Measurements from ENCODE around the gene EHD3. TPM values are rescaled to one million over a fixed set of nuclear protein-coding genes. Genes with fewer than 3 reads are reported as not detected.

EHD3 gene
- total and polyA plus RNA-seq, 2 of the 4 experiments (the other 2 are of a cell fraction), result 29.1 to 39.8 TPM

- no peak overlapping the region for H2BK120ac ChIP-seq (ENCODE audit: low read depth, low read length)
- H3K27ac ChIP-seq (ENCODE audit: insufficient read depth, low read length), result no peak overlapping the region
- no peaks in the 10 kb centered on the region for H3K27me3 ChIP-seq (ENCODE audit: control insufficient read depth, insufficient read depth, low read length)
- H3K18ac ChIP-seq (ENCODE audit: low read depth, low read length), result no peak overlapping the region
- no peak overlapping the region for H4K91ac ChIP-seq (ENCODE audit: insufficient read depth, low read depth, low read length)
- CTCF ChIA-PET, result no interaction called here
- no CpG with 5 or more reads among the region's 6 CpGs for WGBS, 2 experiments (ENCODE audit: extremely low coverage in 2 of 2, insufficient read length in 1 of 2)
- H2BK5ac ChIP-seq (ENCODE audit: low read depth, low read length, poor library complexity, severe bottlenecking), result no peak overlapping the region
- in situ Hi-C loops (cut with MboI; ENCODE audit: low sequenced_read_pairs) (no loop called here), dilution Hi-C loops (cut with HindIII; ENCODE audit: low sequenced_read_pairs, unreplicated experiment) (no loop called here), intact Hi-C loops (cut with micrococcal nuclease) (no loop called here)
- H3K9ac ChIP-seq (ENCODE audit: low read depth, low read length), result no peak overlapping the region
- BruUV-seq (replicated peaks), result no TSS peak
- H3K4me1 ChIP-seq (ENCODE audit: control insufficient read depth, insufficient read depth, low read length), result peaks cover 8% of the 10 kb centered on the region; the same call in 1 of the 2 replicates
- POLR2A ChIA-PET (ENCODE audit: unreplicated experiment), result no interaction called here
- peaks cover 3% of the 10 kb centered on the region; the same call in 1 of the 2 replicates for H4K20me1 ChIP-seq (ENCODE audit: insufficient read depth, low read length)
- peaks cover 39% of the 10 kb centered on the region for H3K36me3 ChIP-seq (ENCODE audit: control insufficient read depth, insufficient read depth, low read length)
- H3K9me1 ChIP-seq (ENCODE audit: insufficient read depth, low read length), result peaks cover 12% of the 10 kb centered on the region
- no peak overlapping the region for H4K5ac ChIP-seq (ENCODE audit: low read depth, low read length)
- H2AFZ ChIP-seq (replicated peaks; ENCODE audit: low read length, poor library complexity), result no peak overlapping the region
- no peaks in the 10 kb centered on the region for H3K9me3 ChIP-seq (ENCODE audit: control insufficient read depth, insufficient read depth, low read length)
- no peak overlapping the region for H3K14ac ChIP-seq (replicated peaks; ENCODE audit: low read depth, low read length)
- no peak overlapping the region for H2AK5ac ChIP-seq (ENCODE audit: low read depth, low read length)
- no peaks in the 10 kb centered on the region; a peak in 1 of 4 replicates for H3K79me1 ChIP-seq (ENCODE audit: low read depth in 1 of 2, low read length in 2 of 2)
- TF ChIP-seq USF2 (IDR thresholded peaks at IDR 0.05; ENCODE audit: low read depth, low read length), result no peak
- TF ChIP-seq ELK1 (IDR thresholded peaks at IDR 0.05; ENCODE audit: borderline replicate concordance, low read depth, low read length), result no peak
- TF ChIP-seq SMC3 (IDR thresholded peaks at IDR 0.05; ENCODE audit: low read depth, low read length), result no peak
- no peak for TF ChIP-seq CHD1 (IDR thresholded peaks at IDR 0.05; ENCODE audit: low read depth, low read length)
- TF ChIP-seq CTCF (conservative IDR thresholded peaks at IDR 0.05; ENCODE audit: low read depth, low read length), result no peak
- no peak for TF ChIP-seq RFX5 (IDR thresholded peaks at IDR 0.05; ENCODE audit: low read depth, low read length)
- TF ChIP-seq MAZ (IDR thresholded peaks at IDR 0.05; ENCODE audit: borderline replicate concordance, low read depth, low read length), result no peak
- no peak for TF ChIP-seq FOS (IDR thresholded peaks at IDR 0.05; ENCODE audit: low read depth, low read length)
- TF ChIP-seq RAD21 (IDR thresholded peaks at IDR 0.05; ENCODE audit: low read length), result no peak
- no peak for TF ChIP-seq MAFK (IDR thresholded peaks at IDR 0.05; ENCODE audit: low read depth, low read length)
- TF ChIP-seq MXI1 (IDR thresholded peaks at IDR 0.05; ENCODE audit: borderline replicate concordance, low read depth, low read length), result no peak
- no peak for TF ChIP-seq RCOR1 (IDR thresholded peaks at IDR 0.05; ENCODE audit: insufficient replicate concordance, low read length)
- no peak for TF ChIP-seq POLR2A (IDR thresholded peaks at IDR 0.05; ENCODE audit: low read depth, low read length)
- no peak for TF ChIP-seq BHLHE40 (IDR thresholded peaks at IDR 0.05; ENCODE audit: low read depth, low read length)
- no peak for TF ChIP-seq CEBPB (IDR thresholded peaks at IDR 0.05; ENCODE audit: low read depth, low read length)
- no peak for TF ChIP-seq NFE2L2 (IDR thresholded peaks at IDR 0.05; ENCODE audit: low read depth, low read length)
- DNase-seq (no peak), ATAC-seq (ENCODE audit: low read depth) (no peak)
- H3K56ac ChIP-seq (ENCODE audit: extremely low read depth, insufficient read depth, low read length), result no peak overlapping the region
- no peak overlapping the region for H2BK20ac ChIP-seq (ENCODE audit: low read depth, low read length)
- H3K23ac ChIP-seq (ENCODE audit: low read depth, low read length), result no peak overlapping the region
- H3K4me3 ChIP-seq (ENCODE audit: insufficient read depth, low read depth, low read length), result no peak overlapping the region
- no peak overlapping the region for H2AK9ac ChIP-seq (replicated peaks; ENCODE audit: low read depth, low read length, poor library complexity)
- H3K4me2 ChIP-seq (ENCODE audit: low read depth, low read length), result no peak overlapping the region
- H4K8ac ChIP-seq (ENCODE audit: low read depth in 2 of 2, low read length in 2 of 2), result no peak overlapping the region
- no peak overlapping the region for H2BK15ac ChIP-seq (ENCODE audit: low read depth, low read length)
- H3K4ac ChIP-seq (ENCODE audit: low read depth, low read length), result no peak overlapping the region
These were observed 31.3 kb downstream of the EHD3 start for GRCh38 chr2:31265234-31265633.
